Activated naive CD4-positive, alpha-beta T cell treated with anti-CD3 and anti-CD28 coated beads, Interleukin-2, amount 50 U/mL, for 16 hours (primary cell): Measurements from ENCODE around the gene HNRNPCL1.
"Not testable (repeated sequence)": the region's sequence is repeated elsewhere in the genome, so short reads cannot be mapped to it uniquely, and the experiment has no call there.

Source experiments
- DNase-seq: peaks from one replicate; pipeline ENCODE4 v3.0.0-alpha.2; 2020

HNRNPCL1 gene

DNA sequence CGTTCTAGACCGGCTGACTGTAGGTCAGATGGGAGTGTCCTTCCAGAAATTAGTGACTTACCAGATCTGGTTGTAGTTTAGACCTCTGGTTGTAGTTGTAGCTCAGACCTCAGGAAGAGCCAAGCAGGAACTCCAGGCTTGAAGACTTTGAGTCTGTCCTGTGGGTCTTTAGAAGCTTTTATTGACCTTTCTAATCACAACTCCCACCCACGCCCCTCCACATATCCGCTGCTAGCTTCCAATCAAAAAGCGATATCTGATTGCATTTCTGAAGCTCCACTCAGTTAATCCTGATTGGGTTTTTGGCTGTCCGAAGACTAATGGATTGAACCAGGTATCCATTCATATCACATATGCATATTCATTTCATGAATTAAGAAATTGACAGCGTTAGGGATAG is at the start of gene HNRNPCL1:
TSS of gene HNRNPCL1 (minus strand) at position 101 of the 400 bp plus-strand sequence. CDS start 431 bp downstream, outside the sequence.
- DNase-seq, result not testable (repeated sequence)

DNA sequence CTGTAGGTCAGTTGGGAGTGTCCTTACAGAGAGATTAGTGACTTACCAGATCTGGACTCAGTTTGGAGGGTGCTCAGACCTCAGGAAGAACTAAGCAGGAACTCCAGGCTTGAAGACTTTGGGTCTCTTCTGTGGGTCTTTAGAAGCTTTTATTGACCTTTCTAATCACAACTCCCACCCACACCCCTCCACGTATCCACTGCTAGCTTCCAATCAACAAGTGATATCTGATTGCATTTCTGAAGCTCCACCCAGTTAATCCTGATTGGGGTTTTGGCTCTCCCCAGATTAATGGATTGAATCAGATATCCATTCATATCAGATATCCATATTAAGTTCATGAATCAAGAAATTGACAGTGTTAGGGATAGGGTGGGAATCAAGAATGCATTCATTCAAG is 49.6 kb upstream of the HNRNPCL1 start, which contains the start of gene PRAMEF10:
TSS of gene PRAMEF10 (minus strand) at position 101 of the 400 bp plus-strand sequence. CDS start 2,423 bp downstream, outside the sequence.
- DNase-seq, result not testable (repeated sequence)

DNA sequence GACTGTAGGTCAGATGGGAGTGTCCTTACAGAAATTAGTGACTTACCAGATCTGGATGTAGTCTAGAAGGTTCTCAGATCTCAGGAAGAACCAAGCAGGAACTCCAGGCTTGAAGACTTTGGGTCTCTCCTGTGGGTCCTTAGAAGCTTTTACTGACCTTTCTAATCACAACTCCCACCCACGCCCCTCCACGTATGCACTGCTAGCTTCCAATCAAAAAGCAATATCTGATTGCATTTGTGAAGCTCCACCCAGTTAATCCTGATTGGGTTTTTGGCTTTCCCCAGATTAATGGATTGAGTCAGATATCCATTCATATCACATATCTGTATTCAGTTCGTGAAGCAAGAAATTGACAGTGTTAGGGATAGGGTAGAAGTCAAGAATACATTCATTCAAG is 37.6 kb upstream of the HNRNPCL1 start, which contains the start of gene PRAMEF4:
TSS of gene PRAMEF4 (minus strand) at position 101 of the 400 bp plus-strand sequence. CDS start 2,807 bp downstream, outside the sequence.
- not testable (repeated sequence) for DNase-seq

DNA sequence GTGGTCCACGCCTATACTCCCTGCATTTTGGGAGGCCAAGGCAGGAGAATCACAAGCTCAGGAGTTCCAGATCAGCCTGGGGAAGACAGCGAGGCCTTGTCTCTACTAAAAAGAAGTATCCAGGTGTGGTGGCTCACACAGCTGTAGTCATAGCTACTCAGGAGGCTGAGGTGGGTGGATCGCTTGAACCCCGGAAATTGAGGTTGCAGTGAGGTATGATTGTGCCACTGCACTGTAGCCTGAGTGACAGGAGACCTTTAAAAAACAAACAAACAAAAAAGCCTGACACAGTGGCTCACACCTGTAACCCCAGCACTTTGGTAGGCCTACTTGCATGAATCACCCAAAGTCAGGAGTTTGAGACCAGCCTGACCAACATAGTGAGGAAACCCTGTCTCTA is 29.9 kb upstream of the HNRNPCL1 start:
- DNase-seq, result not testable (repeated sequence)

DNA sequence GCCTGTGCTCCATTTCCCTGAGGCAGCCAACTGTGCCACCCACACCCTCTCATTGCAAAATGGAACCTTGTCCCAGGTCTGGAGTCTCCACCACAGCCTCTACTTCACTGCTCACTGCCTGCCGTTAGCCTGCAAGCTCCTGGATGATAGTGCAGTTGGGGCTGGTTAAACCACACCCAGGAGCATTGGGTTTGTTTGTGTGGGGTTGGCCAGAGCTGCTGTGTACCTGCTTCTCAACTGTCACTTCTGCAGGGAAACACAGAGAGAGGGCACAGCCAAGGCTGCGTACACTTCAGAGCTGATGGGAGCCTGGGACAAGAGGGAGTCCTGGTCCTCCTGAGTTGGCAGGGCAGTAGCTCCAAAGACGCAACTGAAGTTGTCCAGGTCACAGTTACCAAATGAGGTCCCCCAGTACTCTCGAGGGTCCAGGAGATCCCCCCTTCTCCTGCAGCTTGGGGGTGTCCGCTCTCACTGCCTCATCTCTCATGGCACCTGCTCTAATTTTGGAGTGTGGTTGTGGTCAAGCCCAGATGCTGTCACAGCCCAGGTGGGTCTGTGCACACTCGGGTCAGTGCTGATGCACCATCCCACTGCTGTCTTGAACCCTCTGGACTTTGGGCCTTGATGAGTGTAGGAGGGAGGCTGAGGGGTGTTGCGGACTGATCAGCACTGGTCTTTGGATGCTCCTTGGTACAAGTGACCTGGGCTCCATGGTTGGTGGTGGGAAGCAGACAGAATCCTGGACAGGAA is 14.8 kb upstream of the HNRNPCL1 start:
- DNase-seq, result not testable (repeated sequence)

DNA sequence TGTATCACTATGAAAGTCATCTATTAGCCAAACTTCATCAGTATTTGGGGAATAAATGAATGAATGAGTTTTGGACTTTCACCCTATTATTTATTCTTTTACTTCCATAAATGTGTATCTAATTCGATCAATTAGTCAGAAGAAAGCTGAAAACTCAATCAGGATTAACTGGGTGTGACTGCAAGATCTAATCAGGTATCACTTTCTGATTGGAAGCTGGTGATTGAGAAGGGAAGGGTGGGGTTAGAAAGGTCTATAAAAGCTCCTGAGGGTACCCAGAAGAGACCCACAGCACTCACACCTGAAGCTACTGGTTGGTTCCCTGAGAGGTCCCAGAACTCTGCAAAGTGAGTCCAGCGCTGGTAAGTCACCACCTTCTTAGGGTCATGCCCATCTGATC is 8.3 kb upstream of the HNRNPCL1 start, which contains the start of gene PRAMEF2:
TSS of gene PRAMEF2 (plus strand) at position 301 of the 400 bp plus-strand sequence. CDS start 1,924 bp downstream, outside the sequence.
- DNase-seq, result not testable (repeated sequence)

DNA sequence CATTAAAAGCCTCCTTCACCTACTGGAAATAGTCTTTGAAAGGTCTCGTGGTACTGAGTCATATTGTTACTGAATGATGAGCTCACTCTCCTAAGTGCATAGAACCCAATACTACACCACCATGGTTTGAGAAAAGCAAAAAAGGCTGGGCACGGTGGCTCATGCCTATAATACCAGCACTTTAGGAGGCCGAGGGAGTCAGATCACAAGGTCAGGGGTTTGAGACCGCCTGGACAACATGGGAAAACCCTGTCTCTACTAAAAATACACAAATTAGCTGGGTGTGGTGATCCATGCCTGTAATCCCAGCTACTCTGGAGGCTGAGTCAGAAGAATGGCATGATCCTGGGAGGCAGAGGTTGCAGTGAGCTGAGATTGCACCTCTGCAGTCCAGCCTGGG is 3.3 kb upstream of the HNRNPCL1 start:
- DNase-seq, result no peak

DNA sequence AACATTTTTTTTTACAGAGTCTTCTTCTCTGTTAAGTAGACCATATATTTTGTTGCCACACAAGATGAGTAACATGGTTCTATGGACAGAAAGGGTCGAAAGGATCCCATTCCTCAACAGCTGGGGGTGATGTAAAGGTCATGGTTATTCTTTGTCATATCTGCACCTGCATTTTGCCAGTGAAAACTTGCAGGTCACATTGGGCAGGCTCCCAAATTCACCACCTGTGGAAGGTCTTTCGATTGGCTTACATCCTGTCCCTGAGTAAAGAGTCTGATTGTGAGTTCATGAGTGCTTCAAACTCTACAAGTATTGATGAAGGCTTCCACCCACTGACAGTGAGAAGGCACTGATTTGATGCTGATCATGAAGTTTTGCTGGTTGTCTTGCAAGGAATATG is 15.3 kb downstream of the HNRNPCL1 start:
- not testable (repeated sequence) for DNase-seq

DNA sequence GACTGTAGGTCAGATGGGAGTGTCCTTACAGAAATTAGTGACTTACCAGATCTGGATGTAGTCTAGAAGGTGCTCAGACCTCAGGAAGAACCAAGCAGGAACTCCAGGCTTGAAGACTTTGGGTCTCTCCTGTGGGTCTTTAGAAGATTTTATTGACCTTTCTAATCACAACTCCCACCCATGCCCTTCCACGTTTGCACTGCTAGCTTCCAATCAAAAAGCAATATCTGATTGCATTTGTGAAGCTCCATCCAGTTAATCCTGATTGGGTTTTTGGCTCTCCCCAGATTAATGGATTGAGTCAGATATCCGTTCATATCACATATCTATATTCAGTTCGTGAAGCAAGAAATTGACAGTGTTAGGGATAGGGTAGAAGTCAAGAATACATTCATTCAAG is 17.2 kb downstream of the HNRNPCL1 start, which contains the start of gene PRAMEF11:
TSS of gene PRAMEF11 (minus strand) at position 101 of the 400 bp plus-strand sequence. CDS start 2,621 bp downstream, outside the sequence.
- DNase-seq, result not testable (repeated sequence)

DNA sequence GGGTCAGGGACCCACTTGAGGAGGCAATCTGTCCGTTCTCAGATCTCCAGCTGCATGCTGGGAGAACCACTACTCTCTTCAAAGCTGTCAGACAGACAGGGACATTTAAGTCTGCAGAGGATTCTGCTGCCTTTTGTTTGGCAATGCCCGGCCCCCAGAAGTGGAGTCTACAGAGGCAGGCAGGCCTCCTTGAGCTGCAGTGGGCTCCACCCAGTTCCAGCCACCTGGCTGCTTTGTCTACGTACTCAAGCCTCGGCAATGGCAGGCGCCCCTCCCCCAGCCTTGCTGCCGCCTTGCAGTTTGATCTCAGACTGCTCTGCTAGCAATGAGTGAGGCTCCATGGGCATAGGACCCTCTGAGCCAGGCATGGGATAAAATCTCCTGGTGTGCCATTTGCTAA is 29.5 kb downstream of the HNRNPCL1 start:
- DNase-seq, result not testable (repeated sequence)

DNA sequence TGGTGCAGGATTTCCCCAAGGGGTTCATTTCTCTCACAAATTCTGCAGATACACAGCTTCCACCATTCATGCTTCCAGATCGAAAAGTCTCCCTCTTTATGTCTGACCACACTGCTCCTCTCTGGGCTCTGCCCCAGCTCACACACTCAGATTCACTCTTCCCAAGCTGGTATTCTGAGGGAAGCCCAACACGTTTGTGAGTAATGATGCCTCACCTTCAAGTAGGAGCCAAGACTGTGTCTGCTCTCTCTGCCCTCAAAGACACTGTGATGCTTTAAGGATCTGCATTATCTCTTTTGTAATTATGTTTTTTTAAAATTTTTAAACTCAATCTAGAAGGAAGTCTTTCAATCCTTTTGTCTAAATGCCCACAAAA is 37.1 kb downstream of the HNRNPCL1 start:
- DNase-seq, result no peak

DNA sequence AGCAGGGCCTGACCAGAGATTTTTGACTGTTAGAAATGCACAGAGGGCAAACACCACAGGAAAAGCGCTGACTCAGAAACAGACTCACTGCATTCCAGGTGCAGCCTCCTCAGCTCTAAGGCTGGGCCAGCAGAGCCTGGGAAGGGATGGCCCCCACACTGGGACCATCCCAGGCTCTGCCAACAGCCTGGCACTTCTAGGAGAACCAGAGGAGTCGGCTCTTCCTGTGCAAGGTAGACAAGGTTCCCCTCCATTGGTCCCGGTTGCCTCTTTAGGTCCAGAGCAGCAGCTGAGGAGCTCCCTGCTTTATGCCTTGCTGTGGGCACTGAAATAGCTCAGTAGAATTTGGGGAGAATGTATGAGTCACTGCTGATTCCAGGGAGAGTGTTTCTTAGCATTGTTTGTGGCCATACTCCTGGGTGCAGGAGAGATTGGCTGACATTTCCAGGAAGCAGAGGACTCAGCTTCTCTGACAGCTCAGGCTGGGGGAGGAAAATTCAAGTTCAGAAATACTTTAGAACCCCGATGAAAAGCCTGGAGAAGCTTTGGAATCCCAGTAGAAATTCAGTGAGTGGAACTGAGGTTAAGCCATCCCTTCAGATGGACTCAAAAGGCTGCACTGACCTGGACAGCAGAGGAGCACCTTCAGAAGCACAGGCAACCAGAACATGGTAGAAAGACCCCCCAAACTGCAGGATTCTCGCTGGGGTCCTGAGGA is 37.7 kb downstream of the HNRNPCL1 start:
- no peak for DNase-seq

DNA sequence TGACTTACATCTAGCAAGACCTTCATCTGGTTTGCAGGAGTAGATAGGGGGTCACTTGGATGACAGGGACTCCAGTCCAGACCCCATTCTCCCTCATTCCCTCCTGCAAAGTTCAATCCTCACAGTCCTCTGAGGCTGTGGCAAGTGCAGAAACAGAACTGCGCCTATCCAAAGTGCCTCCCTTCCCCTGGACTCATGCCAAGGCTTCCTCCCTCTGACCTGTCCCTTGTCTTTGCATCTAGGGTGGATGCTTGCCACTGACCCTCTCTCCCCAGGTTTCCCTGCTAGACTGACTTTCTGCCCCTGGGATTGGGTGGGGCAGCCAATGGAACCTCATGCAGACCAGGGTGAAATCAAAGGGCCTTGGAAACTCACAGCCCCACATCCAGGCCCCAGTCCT is 38.6 kb downstream of the HNRNPCL1 start:
- DNase-seq, result no peak

DNA sequence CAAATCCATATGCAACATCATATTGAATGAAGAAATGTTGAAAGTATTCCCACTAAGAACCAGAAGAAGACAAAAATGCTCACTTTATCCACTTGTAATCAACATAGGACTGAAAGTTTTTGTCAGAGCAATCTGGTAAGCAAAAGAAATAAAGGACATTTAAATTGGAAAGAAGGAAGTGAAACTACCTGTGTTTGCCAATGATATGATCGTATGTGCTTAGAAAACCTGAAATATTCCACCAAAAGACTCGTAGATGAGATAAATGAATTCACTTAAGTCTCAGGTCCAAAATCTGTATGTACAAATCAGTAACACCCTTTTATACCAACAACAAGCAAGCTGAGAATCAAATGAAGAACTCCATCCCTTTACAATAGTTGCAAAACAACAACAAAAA is 48.8 kb downstream of the HNRNPCL1 start:
- no peak for DNase-seq

DNA sequence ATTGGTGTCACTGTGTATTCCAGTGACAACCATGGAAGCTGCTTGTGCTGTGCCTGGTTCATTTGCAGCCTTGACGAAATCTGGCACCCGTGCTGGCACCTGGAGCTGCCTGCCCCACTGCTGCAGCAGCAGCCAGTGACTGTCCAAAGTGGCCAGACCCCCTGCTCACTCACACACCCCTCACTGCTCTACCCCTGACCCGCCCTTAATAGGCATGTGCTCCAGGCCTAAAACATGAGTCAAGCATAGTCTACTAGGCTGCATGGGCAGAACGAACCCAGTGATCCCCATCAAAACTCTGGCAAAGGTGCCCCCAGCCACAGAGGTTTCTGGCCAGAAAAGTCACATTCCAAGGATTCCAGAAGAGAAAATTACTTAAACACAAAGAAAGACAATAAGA is 49.6 kb downstream of the HNRNPCL1 start:
- DNase-seq, result no peak
